HG03103 (cell line): ENCODE results near the gene FTH1.

Experiments
- ATAC-seq: cut with Tn5 transposase; IDR thresholded peaks from one replicate; pipeline ENCODE4 v1.9.1; 2021; ENCODE audit warnings: low read depth; ENCODE audit not compliant: unreplicated experiment

FTH1 gene

GRCh38 chr11:61951484-61952135 is 15.8 kb downstream of the FTH1 start:
- no peak for ATAC-seq

DNA sequence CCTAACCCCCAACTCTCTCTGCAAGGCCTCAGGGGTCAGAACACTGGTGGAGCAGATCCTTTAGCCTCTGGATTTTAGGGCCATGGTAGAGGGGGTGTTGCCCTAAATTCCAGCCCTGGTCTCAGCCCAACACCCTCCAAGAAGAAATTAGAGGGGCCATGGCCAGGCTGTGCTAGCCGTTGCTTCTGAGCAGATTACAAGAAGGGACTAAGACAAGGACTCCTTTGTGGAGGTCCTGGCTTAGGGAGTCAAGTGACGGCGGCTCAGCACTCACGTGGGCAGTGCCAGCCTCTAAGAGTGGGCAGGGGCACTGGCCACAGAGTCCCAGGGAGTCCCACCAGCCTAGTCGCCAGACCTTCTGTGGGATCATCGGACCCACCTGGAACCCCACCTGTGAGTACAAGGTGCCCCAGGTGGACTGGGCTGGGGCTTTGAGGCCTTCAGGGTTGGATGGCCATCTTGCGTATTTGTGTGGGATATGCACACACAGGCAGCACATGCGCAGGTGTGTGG is 17.3 kb downstream of the FTH1 start, which contains the start of gene BEST1:
BEST1 (plus strand) TSS at position 317 of the 513 bp plus-strand sequence. CDS start 1,456 bp downstream, outside the sequence.
- no peak for ATAC-seq

GRCh38 chr11:61949169-61950034 is 18.0 kb downstream of the FTH1 start:
- no peak for ATAC-seq

GRCh38 chr11:61948505-61948904 is 18.9 kb downstream of the FTH1 start:
- ATAC-seq: no peak

- no peak for ATAC-seq
Measured at GRCh38 chr11:61947486-61948210, 19.8 kb downstream of the FTH1 start.

GRCh38 chr11:61946894-61947293 is 20.5 kb downstream of the FTH1 start:
- no peak for ATAC-seq

- no peak for ATAC-seq
Measured at GRCh38 chr11:61945191-61945590, 22.2 kb downstream of the FTH1 start.

DNA sequence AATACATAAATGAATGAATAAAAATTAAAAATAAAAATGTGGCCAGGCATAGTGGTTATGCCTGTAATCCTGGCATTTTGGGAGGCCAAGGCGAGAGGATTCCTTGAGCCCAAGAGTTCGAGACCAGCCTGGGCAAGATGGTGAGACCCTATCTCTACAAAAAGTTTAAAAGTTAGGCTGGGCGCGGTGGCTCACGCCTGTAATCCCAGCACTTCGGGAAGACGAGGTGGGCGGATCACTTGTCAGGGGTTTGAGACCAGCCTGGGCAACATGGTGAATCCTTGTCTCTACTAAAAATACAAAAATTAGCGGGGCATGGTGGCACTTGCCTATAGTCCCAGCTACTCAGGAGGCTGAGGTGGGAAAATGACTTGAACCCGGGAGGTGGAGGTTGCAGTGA is 27.0 kb downstream of the FTH1 start:
- no peak for ATAC-seq

GRCh38 chr11:61935861-61936260 is 31.6 kb downstream of the FTH1 start:
- no peak for ATAC-seq

GRCh38 chr11:61930933-61931332 is 36.5 kb downstream of the FTH1 start:
- no peak for ATAC-seq

DNA sequence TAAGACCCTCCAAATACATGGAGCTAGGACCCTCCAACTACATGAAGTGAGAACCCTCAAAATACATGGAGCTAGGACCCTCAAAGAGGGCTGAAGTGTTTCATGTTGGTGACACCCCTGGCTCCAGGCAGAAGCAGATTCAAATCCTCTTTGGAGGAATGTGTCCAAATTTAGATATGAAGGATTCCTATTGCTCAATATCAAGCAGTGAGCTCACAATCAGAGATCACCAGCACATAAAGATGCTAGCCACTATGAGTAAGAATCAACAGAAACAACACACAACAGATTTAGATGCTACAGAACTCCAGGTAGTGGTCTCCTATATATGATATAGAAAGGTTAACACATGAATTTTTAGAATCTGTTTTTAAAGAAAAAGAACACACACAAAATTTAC is 38.8 kb downstream of the FTH1 start:
- no peak for ATAC-seq

GRCh38 chr11:61927501-61927900 is 39.9 kb downstream of the FTH1 start:
- ATAC-seq: no peak

GRCh38 chr11:61926235-61926634 is 41.2 kb downstream of the FTH1 start:
- no peak for ATAC-seq

- ATAC-seq: no peak
Measured at GRCh38 chr11:61925736-61926135, 41.7 kb downstream of the FTH1 start.

DNA sequence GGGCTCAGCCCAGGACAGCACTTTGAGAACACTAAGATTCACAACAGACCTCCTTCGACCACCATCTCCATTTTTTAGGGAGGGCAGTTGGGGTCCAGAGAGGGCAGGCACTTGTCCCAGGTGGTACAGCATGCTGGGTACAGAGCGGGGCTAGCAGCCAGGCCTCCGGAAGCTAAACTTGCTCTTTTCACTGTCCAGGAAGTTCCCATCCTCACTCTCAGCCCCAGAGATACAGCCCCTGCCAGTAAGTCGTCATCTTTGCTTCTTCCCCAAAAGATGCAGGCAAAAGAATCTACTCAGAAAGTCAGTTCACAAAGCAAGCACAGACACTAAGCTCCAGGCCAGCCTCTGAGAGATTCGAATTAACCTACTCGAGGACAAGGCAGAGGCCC is 43.4 kb downstream of the FTH1 start:
- ATAC-seq: no peak

GRCh38 chr11:61923166-61924063 is 44.0 kb downstream of the FTH1 start:
- ATAC-seq: no peak

DNA sequence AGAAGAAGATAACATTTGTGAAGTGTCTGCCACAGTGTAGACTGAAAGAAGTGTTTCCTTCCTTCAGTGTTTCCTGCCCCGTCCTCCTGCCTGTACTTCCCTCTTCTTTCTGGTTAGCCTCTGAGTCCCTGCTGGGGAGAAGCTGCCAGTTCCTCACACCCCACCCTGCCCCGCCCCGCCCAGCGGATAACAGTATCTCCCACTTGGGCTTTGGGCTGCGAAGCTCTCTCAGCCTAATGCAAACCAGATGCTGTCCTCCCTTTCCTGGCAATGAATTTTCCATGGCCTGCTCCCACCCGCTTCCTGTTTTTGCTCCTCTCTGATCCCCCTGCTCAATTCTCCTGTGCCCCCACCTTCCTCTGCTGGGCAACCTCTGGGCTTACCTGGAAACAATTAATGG is 44.9 kb downstream of the FTH1 start:
- no peak for ATAC-seq

DNA sequence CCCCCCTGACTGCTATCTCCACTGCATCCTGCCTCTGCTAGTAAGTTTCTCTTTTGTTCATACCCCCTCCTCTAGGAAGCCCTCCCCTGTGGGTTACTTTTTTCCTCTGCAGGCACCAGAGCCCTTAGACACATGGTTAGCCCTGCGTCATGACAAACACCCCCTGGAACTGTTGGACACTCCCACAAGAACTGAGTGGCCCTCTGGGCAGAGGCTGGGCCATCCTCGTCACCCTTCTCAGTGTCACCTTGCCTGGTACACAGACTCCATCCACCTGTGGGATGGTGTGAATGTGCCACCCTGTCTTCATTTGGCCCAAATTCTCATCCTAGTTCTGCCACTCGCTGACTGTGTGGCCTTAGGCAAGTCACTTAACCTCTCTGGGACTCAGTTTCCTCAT is 46.0 kb downstream of the FTH1 start:
- ATAC-seq: no peak

DNA sequence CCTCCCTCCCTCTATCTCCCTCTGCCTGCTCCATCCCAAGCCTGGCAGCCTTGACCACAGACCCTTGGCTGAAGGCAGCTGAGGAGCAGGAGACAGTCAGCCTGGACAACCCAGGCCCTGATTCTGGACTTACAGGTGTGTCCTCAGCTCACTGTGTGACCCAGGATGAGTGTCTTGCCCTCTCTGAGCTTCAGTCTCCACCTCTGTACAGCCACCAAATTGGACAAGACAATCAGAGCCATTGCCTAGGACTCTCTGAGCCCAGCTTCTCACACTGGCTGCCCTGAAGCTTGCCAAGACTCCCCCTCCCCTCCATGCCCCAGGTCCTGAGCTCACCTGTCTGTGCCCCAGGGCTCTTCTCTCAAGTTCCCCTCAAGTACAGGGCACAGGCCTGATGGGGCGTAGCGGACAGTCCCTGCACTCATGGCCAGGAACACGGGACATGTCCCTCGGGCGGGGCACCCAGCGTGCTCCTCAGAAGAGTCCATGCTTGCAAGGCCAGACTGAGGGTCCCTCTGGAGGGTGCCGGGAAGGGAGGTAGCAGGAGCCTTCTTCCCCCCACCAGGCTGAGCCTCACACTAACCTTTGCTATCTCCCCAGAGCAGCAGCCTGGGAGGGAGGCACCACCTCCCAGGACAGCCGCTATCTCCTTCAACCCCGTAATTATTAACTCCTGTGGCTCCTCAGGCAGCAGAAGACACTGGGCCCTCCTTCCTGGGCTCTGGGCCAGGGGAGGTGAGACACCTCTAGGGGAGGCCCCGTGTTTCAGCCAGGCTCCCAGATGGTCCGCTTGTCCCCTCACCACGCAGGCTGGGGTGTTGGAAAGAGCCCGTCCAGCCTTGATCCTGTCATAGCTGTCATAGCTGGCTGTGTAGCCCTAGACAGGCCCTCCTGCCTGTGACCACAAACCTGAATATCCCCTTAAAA is 47.5 kb downstream of the FTH1 start:
- no peak for ATAC-seq
